HG03457 (cell line): ENCODE measurements around the gene KIF7.

Experiments
- ATAC-seq: cut with Tn5 transposase; IDR thresholded peaks from one replicate; pipeline ENCODE4 v1.9.1; 2021; ENCODE audit warnings: moderate number of reproducible peaks; ENCODE audit not compliant: unreplicated experiment

Gene KIF7

DNA sequence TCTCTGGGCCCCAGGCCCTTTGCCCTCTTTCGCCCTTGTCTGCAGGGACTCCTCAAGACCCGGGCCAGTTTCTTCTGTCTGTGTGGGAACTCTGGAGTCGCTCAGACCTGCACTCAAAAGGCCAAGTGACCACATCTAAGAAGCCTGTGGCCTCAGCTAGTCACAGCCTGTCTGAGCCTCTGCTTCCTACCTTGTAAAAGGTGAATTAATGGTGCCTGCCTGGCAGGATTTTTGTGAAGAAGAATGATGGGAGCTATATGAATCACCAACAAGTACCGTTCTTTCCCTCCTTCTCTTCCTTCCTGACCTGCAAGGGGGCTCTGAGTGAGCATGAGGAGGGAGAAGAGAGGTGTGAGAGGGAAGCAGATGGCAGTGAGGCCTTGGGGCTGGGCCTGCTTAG lies 16.4 kb upstream of the KIF7 start:
- no peak for ATAC-seq

DNA sequence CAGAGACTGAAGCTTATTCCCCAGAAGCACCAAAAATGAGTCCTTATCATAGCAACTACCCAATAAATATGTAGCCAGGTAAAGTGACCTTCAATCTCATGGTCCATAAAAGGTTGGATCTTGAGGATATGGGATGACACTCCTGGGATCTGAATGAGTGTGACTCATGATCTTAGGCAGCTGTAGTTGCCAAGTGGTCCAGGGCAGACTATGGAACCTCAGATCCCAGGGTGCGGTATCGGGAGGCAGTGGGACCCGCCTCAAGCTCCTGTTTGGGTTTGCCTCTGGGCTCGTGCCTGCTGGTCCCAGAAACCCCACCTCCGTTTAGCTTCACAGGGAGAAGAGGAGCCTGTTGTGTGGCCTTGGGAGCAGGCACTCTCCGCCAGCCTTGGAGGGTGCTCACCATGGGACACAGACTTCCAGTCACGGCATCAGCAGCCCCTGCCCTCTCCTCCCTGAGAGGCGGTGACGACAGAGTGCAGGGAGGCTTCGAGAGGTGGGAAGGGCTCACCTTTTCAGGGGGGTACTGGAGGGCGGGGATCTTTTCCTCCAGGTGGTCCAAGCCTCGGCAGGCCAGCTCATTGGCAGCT lies 15.8 kb upstream of the KIF7 start:
- no peak for ATAC-seq

DNA sequence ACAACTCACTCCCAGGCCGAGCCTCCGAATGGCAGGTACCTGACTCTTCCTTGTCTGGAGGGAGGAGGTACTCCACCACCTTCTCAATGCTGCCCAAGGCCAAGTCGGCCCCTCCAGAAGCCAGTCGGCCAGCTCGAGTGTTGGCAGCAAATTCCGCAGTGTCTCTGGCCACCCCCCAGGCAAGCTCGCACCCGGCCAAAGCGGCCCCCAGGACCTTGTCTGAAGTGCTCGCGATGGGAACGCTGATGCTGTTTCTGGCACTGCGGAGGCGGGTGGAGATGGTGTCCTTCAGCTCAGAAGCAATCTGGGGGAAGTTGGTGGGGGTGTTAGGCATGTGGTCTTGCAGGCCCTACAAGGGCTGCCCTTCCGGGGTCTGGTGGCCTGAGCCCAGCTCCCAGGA lies 14.7 kb upstream of the KIF7 start:
- ATAC-seq, result no peak

DNA sequence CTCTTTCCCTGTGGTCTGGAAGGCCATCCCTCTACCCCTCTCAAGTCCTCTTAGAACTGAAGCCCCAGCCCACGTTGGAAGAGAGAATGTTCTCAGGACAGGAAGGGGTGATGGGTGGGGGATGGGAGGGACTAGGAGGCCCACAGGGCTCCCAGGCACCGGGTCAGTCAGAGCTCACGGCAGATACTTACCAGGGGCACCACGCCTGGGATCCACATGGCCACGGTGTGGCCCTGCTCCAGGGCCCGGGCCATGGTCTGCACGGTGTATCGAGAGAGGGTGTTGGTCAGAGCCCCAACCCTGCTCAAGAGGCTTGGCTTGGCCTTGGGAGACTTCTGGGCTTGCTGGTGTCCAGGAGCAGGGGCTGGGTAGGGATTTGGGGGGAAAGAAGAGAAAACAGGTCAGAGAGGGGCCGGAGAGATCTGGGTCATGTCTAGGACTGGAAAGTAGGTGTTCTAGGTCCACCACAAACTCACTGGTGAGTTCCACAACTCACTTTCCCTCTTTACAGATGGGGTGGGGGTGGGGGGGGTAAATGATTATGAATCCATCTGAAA lies 14.1 kb upstream of the KIF7 start:
- no peak for ATAC-seq

DNA sequence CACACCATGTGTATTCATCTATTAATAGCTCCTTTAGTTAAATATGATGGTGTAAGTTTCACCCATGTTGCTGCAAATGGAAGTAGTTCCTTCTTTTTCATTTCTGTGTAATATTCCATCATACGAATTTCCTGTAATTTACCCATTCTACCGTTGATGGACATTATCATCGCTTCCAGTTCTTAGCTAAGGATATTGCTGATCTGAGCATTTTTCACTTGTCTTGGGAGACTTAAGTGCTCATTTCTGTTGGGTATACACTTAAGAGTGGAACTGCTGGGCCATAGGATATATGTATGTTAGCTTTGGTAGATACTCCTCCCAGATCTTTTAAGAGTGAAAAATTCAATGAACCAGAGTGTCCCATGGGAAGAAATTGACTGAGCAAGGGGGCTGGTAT lies 12.9 kb upstream of the KIF7 start:
- no peak for ATAC-seq

DNA sequence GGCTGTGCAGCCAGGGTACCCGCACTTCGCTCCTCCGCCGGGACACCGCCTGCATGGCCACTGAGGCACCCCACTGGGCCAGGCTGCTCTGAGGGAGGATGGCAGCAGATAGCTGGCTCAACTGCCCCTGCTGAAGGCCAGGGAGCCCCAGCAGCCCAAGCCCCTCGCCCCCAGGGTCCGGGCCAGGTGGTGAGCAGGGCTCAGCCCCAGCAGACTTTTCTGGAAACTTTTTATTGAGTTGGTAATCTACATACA lies 12.4 kb upstream of the KIF7 start:
- no peak for ATAC-seq

DNA sequence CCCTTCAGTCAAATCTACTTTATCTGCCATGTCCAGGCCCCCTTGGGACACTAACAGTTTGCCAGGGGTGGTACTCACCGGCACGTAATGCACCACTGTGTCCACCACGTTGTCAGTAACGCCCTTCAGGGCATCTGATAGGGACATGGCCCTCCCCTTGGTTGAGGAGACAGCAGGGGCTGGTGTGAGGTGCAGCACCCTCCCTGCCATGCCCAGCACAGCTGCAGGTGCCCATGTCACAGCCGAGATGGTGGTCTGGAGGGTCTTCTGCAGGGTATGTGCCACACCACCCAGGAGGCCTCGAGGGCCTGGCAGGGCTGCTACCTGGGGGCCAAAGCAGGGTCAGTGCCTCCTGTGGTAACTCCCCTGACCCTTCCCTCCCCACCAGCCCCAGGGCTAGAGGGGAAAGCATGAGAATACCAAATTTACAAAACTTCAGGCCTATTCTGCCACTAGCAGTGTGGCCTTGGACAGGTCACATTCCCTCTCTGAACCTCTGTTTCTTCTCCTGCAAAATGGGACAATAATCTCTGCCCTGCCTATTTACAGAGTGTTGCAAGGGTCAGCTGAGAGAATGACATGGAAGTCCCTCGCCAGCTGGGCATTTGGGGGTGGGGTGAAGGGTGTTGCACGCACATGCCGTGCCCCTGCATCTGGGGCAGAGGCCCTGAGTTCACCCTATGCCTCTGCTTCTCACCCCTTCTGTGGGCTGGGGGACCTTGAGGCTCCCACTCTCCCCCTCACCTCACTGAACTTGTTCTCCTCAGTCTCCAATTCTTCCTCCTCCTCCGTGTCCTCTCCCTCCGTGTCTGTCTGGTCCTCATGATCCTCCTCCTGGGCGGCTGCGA lies 11.8 kb upstream of the KIF7 start:
- ATAC-seq, result no peak

DNA sequence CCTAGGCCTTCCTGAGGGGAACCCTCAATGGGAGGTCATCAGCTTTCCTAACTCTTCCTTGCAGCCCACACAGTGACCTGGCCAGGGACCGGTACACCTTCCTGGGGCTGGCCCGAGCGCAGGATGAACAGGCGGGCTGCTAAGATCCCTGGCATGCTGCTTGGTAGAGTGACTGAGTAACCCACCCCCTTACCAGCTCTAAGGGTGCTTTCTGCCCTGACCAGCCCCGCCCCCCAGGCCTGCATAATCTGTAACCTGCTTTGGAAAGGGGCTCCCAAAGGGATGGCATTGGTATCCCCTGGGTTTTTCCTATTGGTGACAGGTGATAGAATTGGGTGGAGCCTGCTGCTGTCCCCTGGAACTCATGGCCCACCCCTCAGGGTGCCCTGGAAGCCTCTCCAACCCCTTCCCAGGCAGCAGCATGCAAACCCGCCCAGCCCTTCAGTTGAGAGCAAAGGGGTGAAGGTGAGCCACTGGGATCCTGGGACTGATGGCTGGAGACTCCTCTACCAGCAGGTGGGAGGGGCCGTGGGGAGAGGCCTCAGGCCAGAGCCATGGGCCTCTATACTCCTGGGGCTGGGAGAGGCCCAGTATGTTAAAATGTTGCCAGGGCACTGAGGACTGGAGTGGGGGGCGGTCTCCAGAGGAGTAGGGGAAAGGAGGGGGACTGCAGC lies 11.1 kb upstream of the KIF7 start:
- no peak for ATAC-seq

DNA sequence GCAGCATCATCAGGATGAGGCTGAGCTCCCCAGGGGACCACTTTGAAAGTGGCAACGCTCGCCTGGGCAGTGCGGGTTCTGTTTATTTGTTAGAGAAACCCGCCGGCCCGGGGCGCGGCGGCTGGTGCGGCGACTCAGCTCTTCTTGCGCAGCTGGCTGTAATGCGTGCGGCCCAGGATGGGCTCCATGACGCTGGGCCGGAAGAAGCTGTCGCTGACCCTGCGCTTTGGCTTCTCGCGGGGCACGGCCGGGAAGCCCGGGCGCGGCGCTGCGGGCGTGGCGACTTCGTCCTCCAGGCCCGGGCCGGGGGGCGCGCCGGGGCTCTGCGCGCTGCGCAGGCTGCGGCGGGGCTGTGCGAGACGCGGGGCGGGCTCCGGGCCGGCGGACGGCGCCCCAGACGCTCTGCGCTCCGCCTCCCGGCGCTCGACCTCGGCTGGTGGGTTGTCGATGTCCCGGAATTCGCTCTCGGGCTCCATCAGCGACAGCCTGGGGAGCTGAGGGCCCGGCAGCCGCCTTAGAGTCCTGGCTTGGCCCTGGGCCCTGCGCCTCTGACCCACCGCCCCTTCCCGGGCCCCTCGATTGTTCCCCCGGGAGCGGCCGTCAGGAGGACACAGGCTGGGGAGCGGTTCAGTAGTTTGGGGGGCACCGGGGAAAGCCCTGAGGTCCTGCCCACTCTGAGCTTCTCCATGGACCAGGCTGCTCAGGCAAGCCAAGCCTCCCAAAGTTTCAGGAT lies 10.3 kb upstream of the KIF7 start:
- ATAC-seq, result no peak

DNA sequence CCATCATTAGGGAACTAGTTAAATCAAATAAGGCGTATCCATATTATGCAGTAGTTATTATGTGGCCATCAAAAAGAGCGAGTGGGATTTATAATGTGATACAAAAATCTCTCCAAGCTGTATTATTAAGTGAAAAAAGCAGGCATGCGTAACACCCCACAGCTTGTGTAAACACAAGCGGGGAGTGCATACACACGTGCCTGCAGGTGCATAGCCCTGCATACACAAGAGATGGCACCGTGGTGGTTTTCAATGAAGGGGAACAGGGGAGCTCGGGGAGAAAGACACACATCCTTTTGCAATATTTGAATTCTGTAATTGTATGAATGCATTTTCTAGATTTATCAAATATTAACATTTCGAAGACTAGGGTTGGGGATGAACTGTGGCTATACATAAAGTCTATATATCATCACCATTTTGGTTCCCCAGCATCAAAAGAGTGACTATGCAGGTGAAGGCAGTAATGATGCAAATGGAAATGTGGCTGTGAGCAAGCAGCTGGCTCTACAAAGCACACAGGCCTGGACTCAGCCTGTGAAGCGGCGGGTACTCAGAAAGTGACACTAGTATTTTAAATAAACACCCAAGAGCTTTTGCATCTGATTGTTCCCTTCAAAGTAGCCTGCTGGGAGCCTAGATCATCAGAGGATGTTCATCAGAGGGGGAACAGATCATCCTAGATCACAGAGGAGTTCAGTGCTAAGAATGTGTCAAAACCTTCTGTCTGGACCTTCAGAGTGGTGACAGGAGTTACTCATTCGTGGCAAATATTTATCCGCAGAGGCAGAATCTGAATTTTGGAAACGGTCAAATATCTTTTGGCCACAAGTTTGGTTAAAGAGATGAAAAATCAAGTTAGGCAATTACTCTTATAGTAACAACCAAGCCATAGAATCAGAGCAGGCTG lies 9.4 kb upstream of the KIF7 start:
- ATAC-seq, result no peak

DNA sequence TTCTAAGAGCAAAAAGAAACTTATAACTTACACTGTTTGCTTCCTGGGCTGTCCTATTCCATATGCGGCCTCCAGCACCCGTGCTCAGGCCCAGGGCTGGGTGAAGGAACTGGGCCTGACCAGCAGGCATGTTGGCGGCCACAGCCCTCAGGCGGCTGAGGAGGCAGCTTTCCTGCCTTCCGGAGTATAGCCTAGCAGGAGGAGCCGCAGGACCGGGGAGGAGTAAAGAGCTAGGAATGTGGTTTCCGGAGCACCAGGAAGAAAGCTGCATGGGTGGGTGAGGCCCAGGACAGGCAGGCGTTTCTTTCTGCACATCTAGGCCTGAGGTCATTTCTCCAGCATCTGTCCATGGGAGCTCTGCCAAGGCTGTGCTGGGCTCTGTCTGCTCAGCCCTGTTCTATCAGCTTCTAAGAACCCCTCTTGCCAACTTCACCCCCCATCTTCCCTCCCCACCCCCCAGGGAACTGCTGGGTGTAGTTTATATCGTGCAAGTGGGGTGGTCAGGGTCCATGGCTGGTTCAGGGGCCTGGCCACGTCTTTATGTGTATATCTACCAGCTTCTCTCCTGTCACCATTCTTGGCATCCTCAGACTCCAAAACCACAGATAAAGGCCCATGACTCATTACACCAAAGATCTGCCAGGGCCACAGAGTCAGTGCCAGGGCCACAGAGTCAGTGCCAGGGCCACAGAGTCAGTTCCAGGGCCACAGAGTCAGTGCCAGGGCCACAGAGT lies 7.8 kb upstream of the KIF7 start:
- no peak for ATAC-seq

DNA sequence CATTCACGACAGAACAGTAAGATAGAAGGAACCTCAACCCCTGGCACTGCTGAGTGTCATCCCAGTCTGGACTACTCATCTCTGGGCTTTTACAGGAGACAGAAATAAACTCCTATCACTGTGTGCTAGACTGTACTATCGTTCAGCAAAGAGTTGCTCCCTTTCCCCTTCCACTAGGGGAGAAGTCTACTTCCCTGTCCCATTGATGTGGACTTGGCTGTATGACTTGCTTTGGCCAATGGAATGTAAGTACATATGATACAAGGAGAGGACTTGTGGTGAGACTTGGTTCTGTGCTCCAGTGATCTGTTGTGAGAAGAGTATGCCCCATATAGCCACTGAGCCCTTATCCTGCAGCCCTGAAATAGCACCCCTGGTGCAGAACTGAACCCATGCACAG lies 5.3 kb upstream of the KIF7 start:
- ATAC-seq, result no peak

DNA sequence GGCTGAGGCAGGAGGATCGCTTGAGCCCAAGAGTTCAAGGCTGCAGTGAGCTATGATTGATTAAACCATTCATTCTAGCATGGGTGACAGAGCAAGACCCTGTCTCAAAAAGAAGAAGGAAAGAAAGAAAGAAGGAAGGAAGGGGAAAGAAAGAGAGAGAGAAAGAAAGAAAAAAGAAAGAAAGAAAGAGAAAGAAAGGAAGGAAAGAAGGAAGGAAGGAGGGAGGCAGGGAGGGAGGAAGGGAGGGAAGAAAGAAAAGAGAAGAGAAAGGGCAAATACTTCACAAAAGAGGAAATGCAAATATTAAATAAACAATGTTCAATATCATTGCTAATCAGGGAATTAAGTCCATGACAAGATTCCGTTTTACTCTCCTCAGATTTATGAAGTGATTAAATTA lies 4.0 kb upstream of the KIF7 start:
- no peak for ATAC-seq

DNA sequence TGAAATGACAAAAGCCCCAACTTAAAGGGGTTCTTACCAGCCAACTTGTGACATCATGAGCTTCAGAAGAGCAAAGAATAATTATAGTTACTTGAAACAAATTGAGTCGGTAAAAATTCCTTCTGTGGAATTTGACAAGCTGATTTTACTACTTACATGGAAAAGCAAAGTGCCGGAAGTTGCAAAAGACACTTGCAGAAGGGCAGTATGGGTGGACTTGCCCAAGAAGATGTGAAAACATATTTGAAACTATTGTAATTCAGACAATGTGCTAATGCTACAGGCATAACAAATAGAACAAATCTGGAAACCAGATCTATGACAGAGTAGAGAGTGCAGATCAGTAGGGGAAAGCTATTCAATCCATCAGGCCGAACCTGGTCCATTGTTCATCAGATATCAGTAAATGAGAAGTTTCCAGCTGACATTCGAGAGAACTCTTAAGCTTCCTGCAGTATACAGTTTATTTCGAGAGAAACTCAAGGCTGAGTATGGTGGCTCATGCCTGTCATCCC lies 2.5 kb upstream of the KIF7 start:
- ATAC-seq, result no peak

DNA sequence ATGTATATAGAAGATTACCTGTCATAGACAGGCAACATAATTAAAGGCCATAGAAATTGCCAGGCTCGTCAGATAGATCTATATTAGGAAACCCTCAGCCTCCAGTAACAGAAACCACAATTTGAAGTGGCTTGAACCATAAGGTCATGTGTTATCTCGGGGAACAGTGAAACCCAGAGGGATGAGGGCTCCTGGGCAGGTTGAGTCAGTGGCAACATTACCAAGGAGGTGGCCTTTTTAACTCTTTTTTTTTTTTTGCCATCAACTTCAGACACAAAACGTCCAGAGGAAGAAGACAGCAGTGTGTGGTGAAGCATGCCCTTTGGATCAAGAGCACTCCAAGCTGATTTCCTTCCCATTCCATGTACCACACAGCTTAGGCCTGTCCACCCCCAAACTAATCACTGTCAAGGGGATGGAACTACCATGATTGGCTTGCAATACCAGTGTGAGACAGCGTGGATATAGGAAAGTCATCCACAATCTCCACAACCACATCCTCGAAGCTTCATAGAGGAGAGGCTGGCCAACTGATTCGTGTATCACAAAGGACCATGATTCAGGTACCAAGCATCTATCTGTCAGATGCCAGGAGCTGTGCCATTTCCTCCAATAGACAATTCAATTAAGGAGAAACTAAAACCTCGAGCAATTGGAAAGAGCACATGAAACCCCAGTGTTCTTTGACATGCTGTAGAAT lies 999 bp upstream of the KIF7 start:
- ATAC-seq, result no peak

DNA sequence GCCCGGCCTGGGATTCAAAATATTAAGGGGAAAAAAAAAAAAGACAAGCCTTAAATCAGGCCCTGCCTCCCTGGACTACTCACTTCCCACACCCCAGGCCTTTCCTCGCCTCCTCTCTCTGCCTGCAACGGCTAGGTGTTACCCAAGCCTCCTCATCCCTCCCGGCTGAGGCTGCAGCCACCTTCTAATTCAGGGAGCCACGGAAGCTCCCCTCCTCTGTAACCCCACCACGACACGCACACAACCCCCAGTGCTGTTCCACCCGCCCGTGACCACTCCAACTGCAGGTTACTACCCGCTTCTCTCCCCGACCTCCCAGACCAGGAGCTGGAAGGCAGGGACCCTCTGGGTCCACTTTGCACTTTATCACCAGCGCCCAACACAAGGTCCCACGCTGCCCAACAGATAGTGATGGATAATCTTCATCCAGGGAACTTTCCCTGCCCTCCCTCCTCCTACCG lies 936 bp downstream of the KIF7 start:
- no peak for ATAC-seq

DNA sequence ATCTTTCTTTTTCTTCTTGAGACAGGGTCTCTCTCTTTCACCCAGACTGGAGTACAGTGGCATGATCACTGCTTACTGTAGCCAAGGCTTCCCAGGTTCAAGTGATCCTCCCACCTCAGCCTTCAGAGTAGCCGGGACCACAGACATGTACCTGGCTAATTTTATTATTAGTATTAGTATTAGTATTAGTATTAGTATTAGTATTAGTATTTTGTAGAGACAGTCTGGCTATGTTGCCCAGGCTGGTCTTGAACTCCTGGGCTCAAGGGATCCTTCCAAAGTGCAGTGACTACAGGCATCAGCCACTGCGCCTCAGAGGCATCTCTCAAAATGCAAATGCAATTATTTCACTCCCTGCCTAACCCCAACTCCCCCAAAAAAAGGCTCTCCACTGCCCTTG lies 1.7 kb downstream of the KIF7 start:
- ATAC-seq, result no peak

DNA sequence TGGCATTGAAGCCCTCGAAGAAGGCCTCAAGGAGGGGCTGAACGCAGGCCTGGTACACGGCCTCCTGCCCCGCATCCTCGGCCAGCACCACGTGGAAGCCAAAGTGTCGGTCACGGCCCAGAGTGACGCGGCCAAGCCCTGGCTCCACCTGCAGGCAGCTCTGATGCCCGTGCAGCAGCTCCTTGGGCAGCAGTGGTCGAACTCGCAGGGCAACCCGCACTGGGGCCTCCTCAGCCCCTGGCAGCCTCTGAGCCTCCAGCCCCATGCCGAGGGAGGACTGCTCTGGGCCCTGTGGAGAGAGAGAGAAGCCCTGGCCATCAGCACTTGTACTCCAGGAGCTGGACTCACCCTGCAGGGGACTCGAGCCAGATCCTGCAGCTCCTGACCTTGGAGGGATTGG lies 2.6 kb downstream of the KIF7 start:
- ATAC-seq, result no peak

DNA sequence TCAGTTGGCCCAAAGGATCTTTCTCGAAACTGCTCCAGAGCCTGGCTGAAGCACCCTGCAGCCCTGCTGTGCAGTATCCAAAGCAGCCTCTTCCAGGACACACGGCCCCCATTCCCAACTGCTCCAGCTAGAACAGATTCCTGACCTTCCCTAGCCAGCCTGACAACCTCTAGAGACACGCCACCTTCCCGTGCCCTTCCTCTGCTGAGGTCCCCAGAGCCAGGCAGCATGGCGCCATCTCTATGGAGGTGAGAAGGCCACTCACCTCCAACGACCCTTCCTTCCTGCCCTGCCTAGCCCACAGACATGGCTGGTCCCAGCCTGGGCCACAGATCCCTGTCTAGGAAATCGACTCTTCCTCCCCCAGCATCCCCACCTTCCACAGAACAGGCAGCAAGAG lies 3.1 kb downstream of the KIF7 start:
- no peak for ATAC-seq
